ENCODE data around the gene CUX1. TPM values are rescaled to one million over a fixed set of nuclear protein-coding genes. Genes with fewer than 3 reads are reported as not detected.

Gene CUX1
- total and polyA plus RNA-seq, 2 of the 13 experiments (the other 11 are each of a cell fraction or from before 2014, with no cell fraction given): 13.7 to 14.9 TPM

DNA sequence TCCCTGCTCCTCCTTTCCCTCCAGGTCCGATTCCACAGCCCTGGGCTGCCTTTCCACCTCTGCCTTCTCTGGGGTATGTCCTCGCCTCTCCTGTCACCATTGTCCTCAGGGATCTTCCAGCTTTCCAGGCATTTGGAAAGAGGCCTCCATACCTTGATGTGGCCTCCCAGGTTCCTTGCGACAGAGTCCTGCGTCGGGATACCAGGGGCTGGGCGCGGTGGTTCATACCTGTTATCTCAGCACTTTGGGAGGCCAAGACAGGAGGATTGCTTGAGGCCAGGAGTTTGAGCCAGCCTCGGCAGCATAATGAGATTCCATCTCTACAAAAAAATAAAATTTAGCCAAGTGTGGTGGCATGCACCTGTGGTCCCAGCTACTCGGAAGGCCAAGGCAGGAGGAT lies 171.1 kb downstream of the CUX1 start:
- intact Hi-C loops (cut with micrococcal nuclease; ENCODE audit: unreplicated experiment): no loop called here
- POLR2A ChIA-PET: no interaction called here
- 94% methylated on average over 9 of the region's 9 CpGs for WGBS (ENCODE audit: low lambda C conversion rate)
- peaks cover 14% of the 10 kb centered on the region for H3K4me1 ChIP-seq (ENCODE audit: insufficient read depth, low read length)
- H4K20me1 ChIP-seq (ENCODE audit: insufficient read depth, low read length): 0 out of 2 replicates have a peak, but pooled peaks cover 3% of the 10 kb centered on the region
- H3K4me3 ChIP-seq (replicated peaks in 1 of 3; ENCODE audit: insufficient read depth in 1 of 3, low read depth in 2 of 3, low read length in 3 of 3): no peak overlapping the region
- FAIRE-seq: no peak
- no peaks in the 10 kb centered on the region for H3K79me2 ChIP-seq (ENCODE audit: insufficient read depth, low read length)
- no peak for ATAC-seq
- H3K36me3 ChIP-seq (replicated peaks in 1 of 2; ENCODE audit: control insufficient read depth in 1 of 2, insufficient read depth in 2 of 2, low read length in 2 of 2): peaks cover 1 to 15% of the 10 kb centered on the region in 2 experiments; a peak in 4 of 5 replicates
- no peak overlapping the region for H2AFZ ChIP-seq (ENCODE audit: low read length)
- CTCF ChIA-PET (ENCODE audit: low intra/inter-chr PET ratio, low total read pairs): no interaction called here
- TF ChIP-seq, protein P1, sequence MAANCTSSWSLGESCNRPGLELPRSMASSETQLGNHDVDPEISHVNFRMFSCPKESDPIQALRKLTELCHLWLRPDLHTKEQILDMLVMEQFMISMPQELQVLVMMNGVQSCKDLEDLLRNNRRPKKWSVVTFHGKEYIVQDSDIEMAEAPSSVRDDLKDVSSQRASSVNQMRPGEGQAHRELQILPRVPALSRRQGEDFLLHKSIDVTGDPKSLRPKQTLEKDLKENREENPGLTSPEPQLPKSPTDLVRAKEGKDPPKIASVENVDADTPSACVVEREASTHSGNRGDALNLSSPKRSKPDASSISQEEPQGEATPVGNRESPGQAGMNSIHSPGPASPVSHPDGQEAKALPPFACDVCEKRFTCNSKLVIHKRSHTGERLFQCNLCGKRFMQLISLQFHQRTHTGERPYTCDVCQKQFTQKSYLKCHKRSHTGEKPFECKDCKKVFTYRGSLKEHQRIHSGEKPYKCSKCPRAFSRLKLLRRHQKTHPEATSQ (CRISPR knock-in tag; IDR thresholded peaks at IDR 0.05; ENCODE audit: borderline replicate concordance): no peak
- TF ChIP-seq, protein P2, sequence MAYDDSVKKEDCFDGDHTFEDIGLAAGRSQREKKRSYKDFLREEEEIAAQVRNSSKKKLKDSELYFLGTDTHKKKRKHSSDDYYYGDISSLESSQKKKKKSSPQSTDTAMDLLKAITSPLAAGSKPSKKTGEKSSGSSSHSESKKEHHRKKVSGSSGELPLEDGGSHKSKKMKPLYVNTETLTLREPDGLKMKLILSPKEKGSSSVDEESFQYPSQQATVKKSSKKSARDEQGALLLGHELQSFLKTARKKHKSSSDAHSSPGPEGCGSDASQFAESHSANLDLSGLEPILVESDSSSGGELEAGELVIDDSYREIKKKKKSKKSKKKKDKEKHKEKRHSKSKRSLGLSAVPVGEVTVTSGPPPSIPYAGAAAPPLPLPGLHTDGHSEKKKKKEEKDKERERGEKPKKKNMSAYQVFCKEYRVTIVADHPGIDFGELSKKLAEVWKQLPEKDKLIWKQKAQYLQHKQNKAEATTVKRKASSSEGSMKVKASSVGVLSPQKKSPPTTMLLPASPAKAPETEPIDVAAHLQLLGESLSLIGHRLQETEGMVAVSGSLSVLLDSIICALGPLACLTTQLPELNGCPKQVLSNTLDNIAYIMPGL (CRISPR knock-in tag; IDR thresholded peaks at IDR 0.05; ENCODE audit: borderline replicate concordance in 1 of 2, low read depth in 1 of 2): no peak
- TF ChIP-seq SUZ12 (IDR thresholded peaks at IDR 0.05; ENCODE audit: low read depth, low read length) (no peak), ZNF329 (CRISPR knock-in tag; IDR thresholded peaks at IDR 0.05; ENCODE audit: low read depth) (no peak), IRF2 (CRISPR knock-in tag; IDR thresholded peaks at IDR 0.05) (no peak), ZNF160 (CRISPR knock-in tag; IDR thresholded peaks at IDR 0.05) (no peak)
- TF ChIP-seq, protein P3, sequence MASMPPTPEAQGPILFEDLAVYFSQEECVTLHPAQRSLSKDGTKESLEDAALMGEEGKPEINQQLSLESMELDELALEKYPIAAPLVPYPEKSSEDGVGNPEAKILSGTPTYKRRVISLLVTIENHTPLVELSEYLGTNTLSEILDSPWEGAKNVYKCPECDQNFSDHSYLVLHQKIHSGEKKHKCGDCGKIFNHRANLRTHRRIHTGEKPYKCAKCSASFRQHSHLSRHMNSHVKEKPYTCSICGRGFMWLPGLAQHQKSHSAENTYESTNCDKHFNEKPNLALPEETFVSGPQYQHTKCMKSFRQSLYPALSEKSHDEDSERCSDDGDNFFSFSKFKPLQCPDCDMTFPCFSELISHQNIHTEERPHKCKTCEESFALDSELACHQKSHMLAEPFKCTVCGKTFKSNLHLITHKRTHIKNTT (CRISPR knock-in tag; IDR thresholded peaks at IDR 0.05): no peak
- no TSS peak for BruUV-seq (replicated peaks)
- H3K27me3 ChIP-seq (ENCODE audit: control insufficient read depth in 1 of 2, insufficient read depth in 2 of 2, low read length in 2 of 2): no peaks in the 10 kb centered on the region
- H3K27ac ChIP-seq (ENCODE audit: extremely low read length, insufficient read depth, low read length): no peak overlapping the region
- in situ Hi-C loops (cut with HindIII; ENCODE audit: extremely low pct_ligation_motif_present, low pct_unique_long_range_greater_than_20kb): no loop called here
- no peak for DNase-seq (ENCODE audit: low spot score)
- H3K9me3 ChIP-seq (ENCODE audit: low read length): no peaks in the 10 kb centered on the region
- no peak overlapping the region for H3K9ac ChIP-seq (ENCODE audit: insufficient read depth, low read depth, low read length)
- no peak overlapping the region for H3K4me2 ChIP-seq (ENCODE audit: low read depth, low read length)
